ENCODE data around the gene MRPS14. TPM values are rescaled to one million over a fixed set of nuclear protein-coding genes. Genes with fewer than 3 reads are reported as not detected.

The MRPS14 gene
- polyA plus RNA-seq, 3 donors = 51.2 to 55.9 (median 53.1) TPM

Other genes with a start within 250 kb of the MRPS14 start
- gene CACYBP, start 23.5 kb downstream of the MRPS14 start, polyA plus RNA-seq (ENCODE audit: insufficient read length in 3 of 3) = 100 to 1,000 TPM; 131 to 139 (median 136) TPM
- gene TNN, start 44.4 kb upstream of the MRPS14 start, polyA plus RNA-seq (ENCODE audit: insufficient read length in 3 of 3) = 1 to 10 TPM; 2.3 to 3.4 (median 3.0) TPM
- gene KIAA0040, start 169.4 kb upstream of the MRPS14 start, polyA plus RNA-seq (ENCODE audit: insufficient read length in 3 of 3) = 10 to 100 TPM; 16.3 to 18.1 (median 16.6) TPM